ENCODE data around the gene SLX9.
"Not testable (repeated sequence)": the region's sequence is repeated elsewhere in the genome, so short reads cannot be mapped to it uniquely, and the experiment has no call there.

Gene SLX9

GRCh38 chr21:44974676-44975075, 34.8 kb downstream of the SLX9 start:
- H3K4me1 Mint-ChIP-seq (ENCODE audit: low read depth): peaks cover 7% of the 10 kb centered on the region
- no peaks in the 10 kb centered on the region for H3K36me3 Mint-ChIP-seq
- H3K4me3 Mint-ChIP-seq: no peak overlapping the region
- H3K9me3 Mint-ChIP-seq (ENCODE audit: low read depth): no peaks in the 10 kb centered on the region
- H3K27me3 Mint-ChIP-seq: no peaks in the 10 kb centered on the region
- no peak overlapping the region for H3K27ac Mint-ChIP-seq

GRCh38 chr21:44975720-44976555, 36.1 kb downstream of the SLX9 start:
- Mint-ChIP-seq H3K4me3 (no peak overlapping the region), H3K27me3 (no peaks in the 10 kb centered on the region), H3K36me3 (no peaks in the 10 kb centered on the region), H3K9me3 (ENCODE audit: low read depth) (no peaks in the 10 kb centered on the region), H3K4me1 (ENCODE audit: low read depth) (no peaks in the 10 kb centered on the region), H3K27ac (no peak overlapping the region)

- not testable (repeated sequence) for H3K36me3 Mint-ChIP-seq
These were observed 36.9 kb downstream of the SLX9 start for GRCh38 chr21:44976556-44977393.

GRCh38 chr21:44977616-44978340, 37.9 kb downstream of the SLX9 start:
- Mint-ChIP-seq H3K27ac (no peak overlapping the region), H3K27me3 (no peaks in the 10 kb centered on the region), H3K4me1 (ENCODE audit: low read depth) (no peaks in the 10 kb centered on the region), H3K4me3 (no peak overlapping the region), H3K9me3 (ENCODE audit: low read depth) (no peaks in the 10 kb centered on the region), H3K36me3 (no peaks in the 10 kb centered on the region)

More at GRCh38 chr21:44976556-44977393, 36.9 kb downstream of the SLX9 start:
- H3K4me1 Mint-ChIP-seq (ENCODE audit: low read depth); H3K4me3 Mint-ChIP-seq; H3K9me3 Mint-ChIP-seq (ENCODE audit: low read depth); H3K27me3 Mint-ChIP-seq; H3K27ac Mint-ChIP-seq: not testable (repeated sequence)

GRCh38 chr21:44979687-44980561, 40.1 kb downstream of the SLX9 start:
- Mint-ChIP-seq H3K27me3 (no peaks in the 10 kb centered on the region), H3K27ac (no peak overlapping the region), H3K4me3 (no peak overlapping the region), H3K4me1 (ENCODE audit: low read depth) (no peaks in the 10 kb centered on the region), H3K36me3 (no peaks in the 10 kb centered on the region), H3K9me3 (ENCODE audit: low read depth) (no peaks in the 10 kb centered on the region)

GRCh38 chr21:44980562-44981489, 41.0 kb downstream of the SLX9 start:
- Mint-ChIP-seq H3K27ac (no peak overlapping the region), H3K9me3 (ENCODE audit: low read depth) (no peaks in the 10 kb centered on the region), H3K4me3 (no peak overlapping the region), H3K27me3 (no peaks in the 10 kb centered on the region), H3K4me1 (ENCODE audit: low read depth) (no peaks in the 10 kb centered on the region), H3K36me3 (no peaks in the 10 kb centered on the region)

GRCh38 chr21:44982558-44983250, 42.9 kb downstream of the SLX9 start:
- H3K4me3 Mint-ChIP-seq: no peak overlapping the region
- no peak overlapping the region for H3K27ac Mint-ChIP-seq
- no peaks in the 10 kb centered on the region for H3K36me3 Mint-ChIP-seq

GRCh38 chr21:44983421-44984206, 43.8 kb downstream of the SLX9 start:
- Mint-ChIP-seq H3K4me1 (ENCODE audit: low read depth) (no peaks in the 10 kb centered on the region), H3K36me3 (no peaks in the 10 kb centered on the region), H3K27me3 (no peaks in the 10 kb centered on the region), H3K27ac (no peak overlapping the region), H3K9me3 (ENCODE audit: low read depth) (no peaks in the 10 kb centered on the region), H3K4me3 (no peak overlapping the region)

More at GRCh38 chr21:44982558-44983250, 42.9 kb downstream of the SLX9 start:
- Mint-ChIP-seq H3K4me1 (ENCODE audit: low read depth) (no peaks in the 10 kb centered on the region), H3K27me3 (no peaks in the 10 kb centered on the region), H3K9me3 (ENCODE audit: low read depth) (no peaks in the 10 kb centered on the region)

GRCh38 chr21:44984428-44984791, 44.6 kb downstream of the SLX9 start:
- Mint-ChIP-seq H3K36me3 (no peaks in the 10 kb centered on the region), H3K27ac (no peak overlapping the region), H3K4me3 (no peak overlapping the region), H3K27me3 (no peaks in the 10 kb centered on the region), H3K9me3 (ENCODE audit: low read depth) (no peaks in the 10 kb centered on the region), H3K4me1 (ENCODE audit: low read depth) (no peaks in the 10 kb centered on the region)

- Mint-ChIP-seq H3K4me1 (ENCODE audit: low read depth) (no peaks in the 10 kb centered on the region), H3K27me3 (no peaks in the 10 kb centered on the region), H3K4me3 (no peak overlapping the region), H3K36me3 (no peaks in the 10 kb centered on the region), H3K9me3 (ENCODE audit: low read depth) (no peaks in the 10 kb centered on the region), H3K27ac (no peak overlapping the region)
These were observed 45.1 kb downstream of the SLX9 start for GRCh38 chr21:44984792-44985440.

- H3K27ac Mint-ChIP-seq: no peak overlapping the region
- no peaks in the 10 kb centered on the region for H3K36me3 Mint-ChIP-seq
- no peaks in the 10 kb centered on the region for H3K4me1 Mint-ChIP-seq (ENCODE audit: low read depth)
- H3K9me3 Mint-ChIP-seq (ENCODE audit: low read depth): no peaks in the 10 kb centered on the region
- no peaks in the 10 kb centered on the region for H3K27me3 Mint-ChIP-seq
- H3K4me3 Mint-ChIP-seq: no peak overlapping the region
These were observed 45.9 kb downstream of the SLX9 start for GRCh38 chr21:44985441-44986401.
